K562 (cell line): ENCODE measurements around the gene DNAJB4. TPM values are rescaled to one million over a fixed set of nuclear protein-coding genes. Genes with fewer than 3 reads are reported as not detected.
A peak's percentile ranks its signal among the peaks of the same experiment; 100 is the strongest.

ENCODE experiments used
- ARNT ChIP-seq, 2 experiments: fragments of 450-650 bp; IDR thresholded peaks; 2 replicates each; pipeline ENCODE4 v1.6.1; 2016; ENCODE audit warnings: mild to moderate bottlenecking in 1 of 2
- MCM2 ChIP-seq: fragments of 450-650 bp; IDR thresholded peaks from 2 replicates; pipeline ENCODE4 v1.6.1; 2017; ENCODE audit warnings: low read depth, mild to moderate bottlenecking
- NCOA4 ChIP-seq: fragments of 450-650 bp; IDR thresholded peaks from 2 replicates; pipeline ENCODE4 v1.6.1; 2018; ENCODE audit warnings: mild to moderate bottlenecking; ENCODE audit not compliant: partially characterized antibody
- NELFE ChIP-seq: IDR thresholded peaks from 2 replicates; pipeline ENCODE4 v1.6.1; 2011; ENCODE audit warnings: mild to moderate bottlenecking; ENCODE audit not compliant: insufficient read depth, insufficient read length
- NFIC ChIP-seq: fragments of 450-650 bp; IDR thresholded peaks from 2 replicates; pipeline ENCODE4 v1.6.1; 2017; ENCODE audit warnings: mild to moderate bottlenecking, inconsistent platforms
- SLC30A9 ChIP-seq: fragments of 250-450 bp; sonication (Bioruptor Pico); IDR thresholded peaks from 2 replicates; pipeline ENCODE4 v1.8.0; 2022; ENCODE audit warnings: mild to moderate bottlenecking, moderate library complexity
- SPI1 ChIP-seq: IDR thresholded peaks from 2 replicates; pipeline ENCODE4 v1.6.1; 2011; ENCODE audit warnings: low read depth, low read length, control low read depth, borderline replicate concordance
- SRSF1 ChIP-seq: fragments of 200-400 bp; formaldehyde crosslinking; IDR thresholded peaks from 2 replicates; pipeline ENCODE4 v1.6.1; 2017; ENCODE audit warnings: mild to moderate bottlenecking, low read depth, low read length, moderate library complexity
- TAF9B ChIP-seq: fragments of 450-650 bp; IDR thresholded peaks from 2 replicates; pipeline ENCODE4 v1.6.1; 2018; ENCODE audit warnings: mild to moderate bottlenecking; ENCODE audit not compliant: partially characterized antibody
- TARDBP ChIP-seq: fragments of 450-650 bp; IDR thresholded peaks from 2 replicates; pipeline ENCODE4 v1.6.1; 2016
- ZBTB7A ChIP-seq: IDR thresholded peaks from 2 replicates; pipeline ENCODE4 v1.6.1; 2011; ENCODE audit warnings: low read depth, mild to moderate bottlenecking, low read length, moderate library complexity, borderline replicate concordance; ENCODE audit not compliant: control insufficient read depth
- ZNF253 ChIP-seq: fragments of 250-450 bp; sonication (Bioruptor Pico); conservative IDR thresholded peaks from 2 replicates; pipeline ENCODE4 v1.6.1; 2021; ENCODE audit warnings: mild to moderate bottlenecking
- ZNF41 ChIP-seq: fragments of 250-450 bp; sonication (Bioruptor Pico); conservative IDR thresholded peaks from 2 replicates; pipeline ENCODE4 v1.4.0; 2020; ENCODE audit warnings: mild to moderate bottlenecking
- ZNF561 ChIP-seq: fragments of 450-650 bp; formaldehyde crosslinking; conservative IDR thresholded peaks from 2 replicates; pipeline ENCODE4 v1.4.0; 2020; ENCODE audit warnings: mild to moderate bottlenecking, moderate library complexity
- ZNF79 ChIP-seq: fragments of 250-450 bp; sonication (Bioruptor Pico); IDR thresholded peaks from 2 replicates; pipeline ENCODE4 v1.4.0; 2020; ENCODE audit warnings: low read depth, mild to moderate bottlenecking, moderate library complexity
- polyA plus RNA-seq, 8 experiments: library from polyadenylated mRNA; depleted of rRNA in 4 of 8; stranded (reverse) in 5 of 8; unstranded in 3 of 8; fragments of >200 nt; fragmentation: Nextera tagmentation in 2 of 8; fragmentation: Illumina TruSeq in 1 of 8; extraction: Ambion mirVana in 2 of 8; extraction: Trizol in 1 of 8; gene quantifications; 2 replicates each; pipeline versions ENCODE4 v1.2.1 to v1.2.3, GENCODE V29; 2011 to 2014; ENCODE audit warnings: inconsistent platforms in 1 of 8, missing spikeins in 1 of 8
- total RNA-seq, 7 experiments: library from RNA; depleted of rRNA in 6 of 7; stranded (reverse); fragments of >200 nt in 6 of 7; fragmentation: Illumina TruSeq in 2 of 7; extraction: Trizol in 2 of 7; gene quantifications; 2 replicates each; pipeline versions ENCODE4 v1.2.1 to v1.2.3, GENCODE V29; 2011 to 2021; ENCODE audit warnings: low replicate concordance in 1 of 7
- TF ChIP-seq, protein P1 (sequence below): fragments of 450-650 bp; formaldehyde crosslinking; IDR thresholded peaks from 2 replicates; pipeline ENCODE4 v1.4.0; 2020; ENCODE audit warnings: mild to moderate bottlenecking, mixed read lengths
- TF ChIP-seq, protein P2 (sequence below): sonication (generic); formaldehyde crosslinking; IDR thresholded peaks from 2 replicates; pipeline ENCODE4 v1.8.0; 2023; ENCODE audit warnings: mild to moderate bottlenecking, missing genetic modification reagents
- TF ChIP-seq, protein P3 (sequence below): fragments of 450-650 bp; formaldehyde crosslinking; IDR thresholded peaks from 2 replicates; pipeline ENCODE4 v1.4.0; 2022; ENCODE audit warnings: missing genetic modification characterization
- TF ChIP-seq, protein P4 (sequence below): fragments of 450-650 bp; IDR thresholded peaks from 2 replicates; pipeline ENCODE4 v1.7.1; 2018; ENCODE audit warnings: mild to moderate bottlenecking, low read depth; ENCODE audit not compliant: partially characterized antibody

Gene DNAJB4
- total and polyA plus RNA-seq, 9 of the 15 experiments (the other 6 are each of a cell fraction or from before 2014, with no cell fraction given): 8.5 to 27.7 (median 19.8) TPM

DNA sequence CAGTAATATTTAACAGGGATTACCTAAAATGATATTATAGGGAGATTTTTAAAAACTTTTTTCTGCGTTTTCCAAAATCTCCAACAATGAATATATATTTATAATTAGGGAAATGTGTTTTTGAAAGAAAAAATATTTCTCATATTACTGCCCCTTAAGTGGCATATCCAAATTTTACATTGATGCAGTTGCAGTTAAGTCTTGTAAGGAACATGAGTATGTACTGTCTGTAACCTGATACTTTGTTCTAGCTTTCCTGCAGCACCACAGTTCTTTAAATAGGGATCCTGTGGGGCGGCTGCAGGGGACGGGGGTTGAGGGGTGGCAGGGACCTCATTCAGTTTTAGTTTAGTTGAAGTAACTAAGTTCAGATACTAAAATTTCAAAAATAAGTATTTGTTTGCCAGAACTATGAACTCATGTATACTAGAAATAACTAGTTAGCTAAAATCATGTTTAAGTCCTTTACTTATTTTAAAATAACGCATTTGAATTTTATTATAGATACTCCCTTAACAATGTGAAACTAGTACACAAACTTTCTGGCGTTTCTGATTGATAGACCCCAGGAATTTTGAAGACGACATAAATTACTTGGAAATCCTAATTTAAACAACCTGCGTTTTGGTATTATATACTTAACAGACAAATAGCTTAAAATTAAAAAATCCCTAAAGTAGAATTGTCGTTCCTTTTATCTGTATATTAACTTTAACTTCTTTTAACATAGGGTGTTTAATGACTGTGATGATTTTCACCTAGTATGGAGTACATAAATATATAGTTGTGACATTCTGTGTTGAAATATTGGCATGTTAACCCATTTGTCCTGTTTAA, 639 bp upstream of the DNAJB4 start (continued):
- TF ChIP-seq, protein P1, sequence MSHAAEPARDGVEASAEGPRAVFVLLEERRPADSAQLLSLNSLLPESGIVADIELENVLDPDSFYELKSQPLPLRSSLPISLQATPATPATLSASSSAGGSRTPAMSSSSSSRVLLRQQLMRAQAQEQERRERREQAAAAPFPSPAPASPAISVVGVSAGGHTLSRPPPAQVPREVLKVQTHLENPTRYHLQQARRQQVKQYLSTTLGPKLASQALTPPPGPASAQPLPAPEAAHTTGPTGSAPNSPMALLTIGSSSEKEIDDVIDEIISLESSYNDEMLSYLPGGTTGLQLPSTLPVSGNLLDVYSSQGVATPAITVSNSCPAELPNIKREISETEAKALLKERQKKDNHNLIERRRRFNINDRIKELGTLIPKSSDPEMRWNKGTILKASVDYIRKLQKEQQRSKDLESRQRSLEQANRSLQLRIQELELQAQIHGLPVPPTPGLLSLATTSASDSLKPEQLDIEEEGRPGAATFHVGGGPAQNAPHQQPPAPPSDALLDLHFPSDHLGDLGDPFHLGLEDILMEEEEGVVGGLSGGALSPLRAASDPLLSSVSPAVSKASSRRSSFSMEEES (CRISPR knock-in tag): peak; percentile 84
- TF ChIP-seq, protein P2, sequence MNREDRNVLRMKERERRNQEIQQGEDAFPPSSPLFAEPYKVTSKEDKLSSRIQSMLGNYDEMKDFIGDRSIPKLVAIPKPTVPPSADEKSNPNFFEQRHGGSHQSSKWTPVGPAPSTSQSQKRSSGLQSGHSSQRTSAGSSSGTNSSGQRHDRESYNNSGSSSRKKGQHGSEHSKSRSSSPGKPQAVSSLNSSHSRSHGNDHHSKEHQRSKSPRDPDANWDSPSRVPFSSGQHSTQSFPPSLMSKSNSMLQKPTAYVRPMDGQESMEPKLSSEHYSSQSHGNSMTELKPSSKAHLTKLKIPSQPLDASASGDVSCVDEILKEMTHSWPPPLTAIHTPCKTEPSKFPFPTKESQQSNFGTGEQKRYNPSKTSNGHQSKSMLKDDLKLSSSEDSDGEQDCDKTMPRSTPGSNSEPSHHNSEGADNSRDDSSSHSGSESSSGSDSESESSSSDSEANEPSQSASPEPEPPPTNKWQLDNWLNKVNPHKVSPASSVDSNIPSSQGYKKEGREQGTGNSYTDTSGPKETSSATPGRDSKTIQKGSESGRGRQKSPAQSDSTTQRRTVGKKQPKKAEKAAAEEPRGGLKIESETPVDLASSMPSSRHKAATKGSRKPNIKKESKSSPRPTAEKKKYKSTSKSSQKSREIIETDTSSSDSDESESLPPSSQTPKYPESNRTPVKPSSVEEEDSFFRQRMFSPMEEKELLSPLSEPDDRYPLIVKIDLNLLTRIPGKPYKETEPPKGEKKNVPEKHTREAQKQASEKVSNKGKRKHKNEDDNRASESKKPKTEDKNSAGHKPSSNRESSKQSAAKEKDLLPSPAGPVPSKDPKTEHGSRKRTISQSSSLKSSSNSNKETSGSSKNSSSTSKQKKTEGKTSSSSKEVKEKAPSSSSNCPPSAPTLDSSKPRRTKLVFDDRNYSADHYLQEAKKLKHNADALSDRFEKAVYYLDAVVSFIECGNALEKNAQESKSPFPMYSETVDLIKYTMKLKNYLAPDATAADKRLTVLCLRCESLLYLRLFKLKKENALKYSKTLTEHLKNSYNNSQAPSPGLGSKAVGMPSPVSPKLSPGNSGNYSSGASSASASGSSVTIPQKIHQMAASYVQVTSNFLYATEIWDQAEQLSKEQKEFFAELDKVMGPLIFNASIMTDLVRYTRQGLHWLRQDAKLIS (CRISPR knock-in tag): peak; percentile 90
- TF ChIP-seq SLC30A9 (CRISPR knock-in tag): peak; percentile 68; the same call in 1 of the 2 replicates
- peak; percentile 98 for TF ChIP-seq ZNF41
- no peak for TF ChIP-seq TARDBP
- no peak for TF ChIP-seq NCOA4
- peak; percentile 70 for TF ChIP-seq NFIC
- TF ChIP-seq ZNF79 (CRISPR knock-in tag): peak; percentile 45; the same call in 1 of the 2 replicates
- no peak; a peak in 1 of 4 replicates for TF ChIP-seq ARNT (IDR thresholded peaks at IDR 0.05)
- TF ChIP-seq, protein P3, sequence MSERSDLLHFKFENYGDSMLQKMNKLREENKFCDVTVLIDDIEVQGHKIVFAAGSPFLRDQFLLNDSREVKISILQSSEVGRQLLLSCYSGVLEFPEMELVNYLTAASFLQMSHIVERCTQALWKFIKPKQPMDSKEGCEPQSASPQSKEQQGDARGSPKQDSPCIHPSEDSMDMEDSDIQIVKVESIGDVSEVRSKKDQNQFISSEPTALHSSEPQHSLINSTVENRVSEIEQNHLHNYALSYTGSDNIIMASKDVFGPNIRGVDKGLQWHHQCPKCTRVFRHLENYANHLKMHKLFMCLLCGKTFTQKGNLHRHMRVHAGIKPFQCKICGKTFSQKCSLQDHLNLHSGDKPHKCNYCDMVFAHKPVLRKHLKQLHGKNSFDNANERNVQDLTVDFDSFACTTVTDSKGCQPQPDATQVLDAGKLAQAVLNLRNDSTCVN: peak; percentile 100
- TF ChIP-seq, protein P4, sequence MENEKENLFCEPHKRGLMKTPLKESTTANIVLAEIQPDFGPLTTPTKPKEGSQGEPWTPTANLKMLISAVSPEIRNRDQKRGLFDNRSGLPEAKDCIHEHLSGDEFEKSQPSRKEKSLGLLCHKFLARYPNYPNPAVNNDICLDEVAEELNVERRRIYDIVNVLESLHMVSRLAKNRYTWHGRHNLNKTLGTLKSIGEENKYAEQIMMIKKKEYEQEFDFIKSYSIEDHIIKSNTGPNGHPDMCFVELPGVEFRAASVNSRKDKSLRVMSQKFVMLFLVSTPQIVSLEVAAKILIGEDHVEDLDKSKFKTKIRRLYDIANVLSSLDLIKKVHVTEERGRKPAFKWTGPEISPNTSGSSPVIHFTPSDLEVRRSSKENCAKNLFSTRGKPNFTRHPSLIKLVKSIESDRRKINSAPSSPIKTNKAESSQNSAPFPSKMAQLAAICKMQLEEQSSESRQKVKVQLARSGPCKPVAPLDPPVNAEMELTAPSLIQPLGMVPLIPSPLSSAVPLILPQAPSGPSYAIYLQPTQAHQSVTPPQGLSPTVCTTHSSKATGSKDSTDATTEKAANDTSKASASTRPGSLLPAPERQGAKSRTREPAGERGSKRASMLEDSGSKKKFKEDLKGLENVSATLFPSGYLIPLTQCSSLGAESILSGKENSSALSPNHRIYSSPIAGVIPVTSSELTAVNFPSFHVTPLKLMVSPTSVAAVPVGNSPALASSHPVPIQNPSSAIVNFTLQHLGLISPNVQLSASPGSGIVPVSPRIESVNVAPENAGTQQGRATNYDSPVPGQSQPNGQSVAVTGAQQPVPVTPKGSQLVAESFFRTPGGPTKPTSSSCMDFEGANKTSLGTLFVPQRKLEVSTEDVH: no peak
- no peak for TF ChIP-seq NELFE
- peak; percentile 96 for TF ChIP-seq ZNF561 (CRISPR knock-in tag)
- TF ChIP-seq TAF9B: peak; percentile 92
- TF ChIP-seq ZNF253 (CRISPR knock-in tag): peak; percentile 99
- no peak for TF ChIP-seq SPI1
- no peak for TF ChIP-seq ZBTB7A
- TF ChIP-seq MCM2: no peak
- no peak for TF ChIP-seq SRSF1
